ENCODE results near the gene KCNH1.
A peak's percentile ranks its signal among the peaks of the same experiment; 100 is the strongest.

Gene KCNH1

DNA sequence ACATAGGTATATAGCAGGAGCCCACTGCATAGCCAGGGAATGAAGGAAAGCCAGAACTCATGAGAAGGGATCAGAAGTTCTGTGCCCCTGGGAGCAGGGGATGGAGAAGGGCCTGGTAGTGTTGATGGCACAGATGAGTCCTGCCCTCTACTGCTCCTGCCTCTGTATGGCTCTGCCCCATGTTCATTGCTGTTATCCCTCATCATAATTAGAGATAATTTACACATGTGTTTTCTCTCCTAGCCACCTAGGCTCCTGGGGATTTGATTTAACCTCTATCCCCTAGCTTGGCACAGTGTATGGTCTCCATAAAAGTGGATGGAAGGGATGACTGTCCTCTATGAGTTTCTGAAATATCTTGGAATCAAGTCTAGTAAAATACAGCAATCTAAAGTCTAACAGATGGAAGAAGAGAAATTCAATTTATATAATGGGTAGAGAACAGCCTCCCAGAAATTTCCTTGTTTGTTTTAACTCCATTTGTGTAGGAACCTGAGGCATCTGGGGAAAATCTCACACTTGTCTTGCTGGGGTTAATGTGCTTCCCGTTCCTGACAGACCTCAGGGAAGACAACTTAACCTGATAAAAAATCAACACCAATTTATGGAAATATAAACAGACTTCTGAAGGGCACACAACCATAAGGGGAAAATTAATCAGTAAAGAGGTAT, 411.4 kb downstream of the KCNH1 start:
- H3K79me2 ChIP-seq (ENCODE audit: control insufficient read depth, insufficient read depth, low read length): no peaks in the 10 kb centered on the region
- H3K23ac ChIP-seq (ENCODE audit: low read length): no peak overlapping the region
- H3K36me3 ChIP-seq (ENCODE audit: control insufficient read depth, insufficient read depth, low read length): no peaks in the 10 kb centered on the region
- no peak overlapping the region for H3K9ac ChIP-seq (ENCODE audit: low read length)
- no peak overlapping the region for H3K18ac ChIP-seq (ENCODE audit: low read length)
- WGBS (ENCODE audit: extremely low coverage, insufficient coverage, low lambda C conversion rate): no CpG with 5 or more reads among the region's 1 CpG
- no peak overlapping the region for H2BK120ac ChIP-seq (ENCODE audit: low read depth, low read length)
- H3K4me1 ChIP-seq (ENCODE audit: control insufficient read depth, low read depth, low read length): no peaks in the 10 kb centered on the region
- no peak for DNase-seq
- no peaks in the 10 kb centered on the region for H3K79me1 ChIP-seq (ENCODE audit: low read length)
- no peak overlapping the region for H3K4me2 ChIP-seq (ENCODE audit: low read length)
- no peak overlapping the region for H2BK15ac ChIP-seq (replicated peaks; ENCODE audit: low read depth)
- H2AK5ac ChIP-seq (ENCODE audit: low read length): no peak overlapping the region
- no peak overlapping the region for H3K4ac ChIP-seq (ENCODE audit: low read depth, low read length)
- no peak overlapping the region for H2BK5ac ChIP-seq (ENCODE audit: low read length)
- H3K56ac ChIP-seq (ENCODE audit: low read length): no peak overlapping the region
- H4K5ac ChIP-seq (ENCODE audit: low read length): no peak overlapping the region
- H3K4me3 ChIP-seq (ENCODE audit: low read length): no peak overlapping the region
- no peaks in the 10 kb centered on the region for H3K27me3 ChIP-seq (ENCODE audit: insufficient read depth, low read length, poor library complexity)
- H4K8ac ChIP-seq (ENCODE audit: low read depth, low read length): no peak overlapping the region
- no peak overlapping the region for H3K27ac ChIP-seq (ENCODE audit: low read depth, low read length)

DNA sequence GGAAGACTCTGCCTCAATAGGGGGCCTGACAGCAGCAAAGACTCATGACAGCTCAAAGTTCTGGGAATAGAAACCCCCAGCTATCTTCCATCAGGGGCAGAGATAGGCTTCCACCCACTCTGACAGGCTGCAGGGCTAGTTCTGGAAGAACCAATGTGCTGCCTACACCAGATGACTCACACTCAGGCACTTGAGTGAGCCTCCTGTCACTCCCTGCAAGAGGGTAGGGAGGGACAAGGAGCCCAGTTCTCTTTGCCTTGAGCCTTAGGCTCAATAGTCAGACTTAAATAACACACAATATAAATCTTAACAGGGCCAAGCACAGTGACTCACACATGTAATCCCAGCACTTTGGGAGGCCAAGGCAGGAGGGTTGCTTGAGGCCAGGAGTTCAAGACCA, 418.9 kb downstream of the KCNH1 start:
- H3K4me1 ChIP-seq (ENCODE audit: control insufficient read depth, low read depth, low read length): no peaks in the 10 kb centered on the region
- no peak overlapping the region for H2BK15ac ChIP-seq (replicated peaks; ENCODE audit: low read depth)
- H2BK5ac ChIP-seq (ENCODE audit: low read length): no peak overlapping the region
- H2AK5ac ChIP-seq (ENCODE audit: low read length): no peak overlapping the region
- DNase-seq: no peak
- no peak overlapping the region for H3K4me2 ChIP-seq (ENCODE audit: low read length)
- no peak overlapping the region for H3K9ac ChIP-seq (ENCODE audit: low read length)
- H3K36me3 ChIP-seq (ENCODE audit: control insufficient read depth, insufficient read depth, low read length): no peaks in the 10 kb centered on the region
- H3K23ac ChIP-seq (ENCODE audit: low read length): no peak overlapping the region
- H4K5ac ChIP-seq (ENCODE audit: low read length): no peak overlapping the region
- no peak overlapping the region for H3K18ac ChIP-seq (ENCODE audit: low read length)
- no peaks in the 10 kb centered on the region for H3K79me2 ChIP-seq (ENCODE audit: control insufficient read depth, insufficient read depth, low read length)
- H2BK120ac ChIP-seq (ENCODE audit: low read depth, low read length): no peak overlapping the region
- H3K27me3 ChIP-seq (ENCODE audit: insufficient read depth, low read length, poor library complexity): no peaks in the 10 kb centered on the region
- H3K79me1 ChIP-seq (ENCODE audit: low read length): no peaks in the 10 kb centered on the region
- no peak overlapping the region for H3K4ac ChIP-seq (ENCODE audit: low read depth, low read length)
- no peak overlapping the region for H3K27ac ChIP-seq (ENCODE audit: low read depth, low read length)
- H4K8ac ChIP-seq (ENCODE audit: low read depth, low read length): no peak overlapping the region
- H3K56ac ChIP-seq (ENCODE audit: low read length): no peak overlapping the region
- no peak overlapping the region for H3K4me3 ChIP-seq (ENCODE audit: low read length)

DNA sequence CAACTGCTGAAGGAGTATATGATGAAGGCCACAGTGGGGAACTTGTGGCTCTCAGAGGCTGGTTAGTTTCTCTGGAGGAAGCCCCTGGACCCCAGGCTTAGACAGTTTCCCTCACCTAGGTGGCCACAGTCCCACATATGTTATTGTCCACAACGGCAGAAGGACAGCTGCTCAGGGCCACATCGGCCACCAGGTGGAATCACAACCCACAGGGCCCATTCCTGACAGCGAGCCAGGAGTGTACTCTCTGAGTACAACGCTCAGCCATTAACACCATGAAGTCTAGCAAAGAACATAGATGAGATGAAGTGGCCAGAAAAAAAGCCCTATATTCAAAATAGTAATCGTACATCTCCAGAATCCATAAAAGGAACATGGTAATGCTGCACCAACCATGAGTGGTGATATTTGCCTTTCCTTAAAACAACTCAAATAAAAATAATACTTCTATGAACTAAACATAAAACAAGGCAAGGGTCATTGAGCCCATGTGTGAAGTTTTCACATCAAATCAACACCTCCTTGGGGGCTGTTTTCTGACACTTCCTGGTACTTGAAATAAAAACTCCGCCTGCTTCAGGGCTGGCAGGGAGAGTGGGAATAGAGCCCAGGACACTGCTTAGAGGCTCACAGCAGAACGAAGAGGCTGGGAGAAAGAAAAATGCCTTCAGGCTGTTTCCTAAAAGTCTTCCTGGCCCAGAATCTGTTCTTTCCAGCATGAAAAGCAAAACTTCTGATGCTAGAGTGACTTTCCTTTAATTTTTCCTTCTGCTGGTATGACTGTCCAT, 421.9 kb downstream of the KCNH1 start:
- no peaks in the 10 kb centered on the region for H3K36me3 ChIP-seq (ENCODE audit: control insufficient read depth, insufficient read depth, low read length)
- H3K27me3 ChIP-seq (ENCODE audit: insufficient read depth, low read length, poor library complexity): no peaks in the 10 kb centered on the region
- H3K4ac ChIP-seq (ENCODE audit: low read depth, low read length): no peak overlapping the region
- H3K23ac ChIP-seq (ENCODE audit: low read length): no peak overlapping the region
- H3K56ac ChIP-seq (ENCODE audit: low read length): no peak overlapping the region
- H3K79me1 ChIP-seq (ENCODE audit: low read length): no peaks in the 10 kb centered on the region
- H2AK5ac ChIP-seq (ENCODE audit: low read length): no peak overlapping the region
- H3K9ac ChIP-seq (ENCODE audit: low read length): no peak overlapping the region
- H2BK120ac ChIP-seq (ENCODE audit: low read depth, low read length): no peak overlapping the region
- no peak overlapping the region for H3K4me2 ChIP-seq (ENCODE audit: low read length)
- no peak overlapping the region for H4K5ac ChIP-seq (ENCODE audit: low read length)
- H3K4me3 ChIP-seq (ENCODE audit: low read length): no peak overlapping the region
- H2BK5ac ChIP-seq (ENCODE audit: low read length): no peak overlapping the region
- no peaks in the 10 kb centered on the region for H3K4me1 ChIP-seq (ENCODE audit: control insufficient read depth, low read depth, low read length)
- no peak overlapping the region for H4K8ac ChIP-seq (ENCODE audit: low read depth, low read length)
- no peak overlapping the region for H3K27ac ChIP-seq (ENCODE audit: low read depth, low read length)
- DNase-seq: peak; percentile 32
- no peaks in the 10 kb centered on the region for H3K79me2 ChIP-seq (ENCODE audit: control insufficient read depth, insufficient read depth, low read length)
- H3K18ac ChIP-seq (ENCODE audit: low read length): no peak overlapping the region
- no CpG with 5 or more reads among the region's 7 CpGs for WGBS (ENCODE audit: extremely low coverage, insufficient coverage, low lambda C conversion rate)
- no peak overlapping the region for H2BK15ac ChIP-seq (replicated peaks; ENCODE audit: low read depth)

DNA sequence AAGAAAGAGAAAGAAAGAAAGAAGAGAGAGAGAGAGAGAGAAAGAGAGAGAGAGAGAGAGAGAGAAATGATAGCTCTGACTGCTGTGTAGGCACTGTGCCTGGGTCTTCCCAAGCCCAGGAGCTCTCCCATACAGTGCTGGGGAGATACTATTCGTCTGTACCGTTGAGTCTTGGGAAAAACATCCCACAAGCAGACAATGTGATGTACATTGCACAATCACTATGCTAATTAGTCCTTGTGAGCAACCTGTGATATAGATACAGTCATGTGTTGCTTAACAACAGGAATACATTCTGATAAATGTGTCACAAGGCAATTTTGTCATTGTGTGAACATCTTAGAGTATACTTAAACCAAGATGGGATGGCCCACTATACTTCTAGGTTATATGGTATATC, 424.2 kb downstream of the KCNH1 start:
- H2AK5ac ChIP-seq (ENCODE audit: low read length): no peak overlapping the region
- H3K79me1 ChIP-seq (ENCODE audit: low read length): no peaks in the 10 kb centered on the region
- DNase-seq: no peak

DNA sequence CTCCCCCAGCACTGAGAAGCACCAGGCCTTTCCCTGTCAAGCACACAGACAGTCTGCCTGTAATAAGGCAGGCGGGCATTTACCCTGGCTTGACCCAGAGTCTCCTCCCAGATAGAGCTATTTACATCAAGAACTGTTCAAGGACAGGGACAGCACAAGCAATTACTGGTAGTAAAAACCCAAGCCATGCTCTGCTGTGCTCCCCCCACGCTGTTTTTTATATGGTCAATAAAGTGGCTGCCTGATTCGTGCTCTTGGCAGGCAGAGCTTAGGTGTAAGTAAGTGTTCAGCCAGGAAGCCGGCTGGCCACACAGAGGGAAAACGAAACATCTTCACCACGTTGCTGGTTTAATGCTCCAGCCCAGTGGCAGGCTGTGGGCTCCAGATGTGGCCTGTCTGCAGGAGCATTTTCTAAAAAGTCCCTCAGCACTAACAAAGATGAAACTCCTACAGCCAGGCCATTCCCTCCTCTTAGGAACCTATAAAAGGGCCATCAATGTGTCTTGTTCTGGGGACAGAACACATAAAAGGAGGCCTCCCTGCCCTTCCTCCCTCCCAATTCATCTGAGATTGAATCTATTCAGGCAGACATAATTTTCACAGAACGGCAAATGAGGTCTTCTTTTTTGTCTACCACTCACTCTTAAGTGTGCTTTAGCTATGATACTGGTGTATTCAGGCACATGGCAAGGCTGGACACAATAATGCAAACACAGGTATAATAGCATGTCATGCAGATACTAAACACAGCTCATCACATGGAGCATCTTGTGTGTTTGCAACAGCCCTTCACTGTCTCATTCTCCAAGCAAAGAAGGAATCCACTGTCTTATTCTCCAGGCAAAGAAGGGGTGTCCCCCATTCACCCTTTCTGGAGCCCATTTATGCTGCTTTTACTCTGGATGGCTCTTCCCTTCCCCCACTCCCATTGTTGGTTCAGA, 426.4 kb downstream of the KCNH1 start:
- H3K79me1 ChIP-seq (ENCODE audit: low read length): no peaks in the 10 kb centered on the region
- no peak overlapping the region for H3K27ac ChIP-seq (ENCODE audit: low read depth, low read length)
- no CpG with 5 or more reads among the region's 7 CpGs for WGBS (ENCODE audit: extremely low coverage, insufficient coverage, low lambda C conversion rate)
- no peak overlapping the region for H3K18ac ChIP-seq (ENCODE audit: low read length)
- no peak overlapping the region for H3K56ac ChIP-seq (ENCODE audit: low read length)
- no peak overlapping the region for H3K4ac ChIP-seq (ENCODE audit: low read depth, low read length)
- no peaks in the 10 kb centered on the region for H3K27me3 ChIP-seq (ENCODE audit: insufficient read depth, low read length, poor library complexity)
- H2BK15ac ChIP-seq (replicated peaks; ENCODE audit: low read depth): no peak overlapping the region
- no peaks in the 10 kb centered on the region for H3K36me3 ChIP-seq (ENCODE audit: control insufficient read depth, insufficient read depth, low read length)
- no peak overlapping the region for H3K23ac ChIP-seq (ENCODE audit: low read length)
- H2BK5ac ChIP-seq (ENCODE audit: low read length): no peak overlapping the region
- H3K4me2 ChIP-seq (ENCODE audit: low read length): no peak overlapping the region
- no peak overlapping the region for H3K4me3 ChIP-seq (ENCODE audit: low read length)
- H2BK120ac ChIP-seq (ENCODE audit: low read depth, low read length): no peak overlapping the region
- no peak for DNase-seq
- H2AK5ac ChIP-seq (ENCODE audit: low read length): no peak overlapping the region
- H3K9ac ChIP-seq (ENCODE audit: low read length): no peak overlapping the region
- no peak overlapping the region for H4K5ac ChIP-seq (ENCODE audit: low read length)
- H4K8ac ChIP-seq (ENCODE audit: low read depth, low read length): no peak overlapping the region
- no peaks in the 10 kb centered on the region for H3K79me2 ChIP-seq (ENCODE audit: control insufficient read depth, insufficient read depth, low read length)
- H3K4me1 ChIP-seq (ENCODE audit: control insufficient read depth, low read depth, low read length): no peaks in the 10 kb centered on the region

More for the DNA sequence above, 424.2 kb downstream of the KCNH1 start:
- Histone ChIP-seq H3K36me3 (ENCODE audit: control insufficient read depth, insufficient read depth, low read length) (no peaks in the 10 kb centered on the region), H3K27me3 (ENCODE audit: insufficient read depth, low read length, poor library complexity) (no peaks in the 10 kb centered on the region), H3K9ac (ENCODE audit: low read length) (no peak overlapping the region), H3K18ac (ENCODE audit: low read length) (no peak overlapping the region), H3K4ac (ENCODE audit: low read depth, low read length) (no peak overlapping the region), H3K27ac (ENCODE audit: low read depth, low read length) (no peak overlapping the region), H4K5ac (ENCODE audit: low read length) (no peak overlapping the region), H2BK120ac (ENCODE audit: low read depth, low read length) (no peak overlapping the region), H3K79me2 (ENCODE audit: control insufficient read depth, insufficient read depth, low read length) (no peaks in the 10 kb centered on the region), H3K4me1 (ENCODE audit: control insufficient read depth, low read depth, low read length) (no peaks in the 10 kb centered on the region), H3K56ac (ENCODE audit: low read length) (no peak overlapping the region), H3K4me3 (ENCODE audit: low read length) (no peak overlapping the region), H2BK15ac (replicated peaks; ENCODE audit: low read depth) (no peak overlapping the region), H3K23ac (ENCODE audit: low read length) (no peak overlapping the region), H3K4me2 (ENCODE audit: low read length) (no peak overlapping the region), H2BK5ac (ENCODE audit: low read length) (no peak overlapping the region), H4K8ac (ENCODE audit: low read depth, low read length) (no peak overlapping the region)
- WGBS (ENCODE audit: extremely low coverage, insufficient coverage, low lambda C conversion rate): no CpG with 5 or more reads among the region's 2 CpGs

Measured in mesendoderm (in vitro differentiated cells).